ENCODE results near the gene GRIFIN. TPM values are rescaled to one million over a fixed set of nuclear protein-coding genes. Genes with fewer than 3 reads are reported as not detected.

GRIFIN gene
- total RNA-seq, 1 donor from 2014 or later = not detected

- H3K9me3 Mint-ChIP-seq = no peaks in the 10 kb centered on the region
- H3K36me3 Mint-ChIP-seq = no peaks in the 10 kb centered on the region
- H3K27me3 Mint-ChIP-seq (ENCODE audit: low read depth) = no peaks in the 10 kb centered on the region
- no peak for TF ChIP-seq CTCF (IDR thresholded peaks at IDR 0.05; ENCODE audit: unreplicated experiment)
- no peak overlapping the region for H3K4me3 Mint-ChIP-seq
- no peak overlapping the region for H3K27ac Mint-ChIP-seq
- DNase-seq (ENCODE audit: low spot score in 2 of 2, unreplicated experiment in 2 of 2) = no peak
- H3K4me1 Mint-ChIP-seq = peaks cover 9% of the 10 kb centered on the region
Observed at GRCh38 chr7:2510909-2511768, 34.9 kb upstream of the GRIFIN start.

GRCh38 chr7:2510130-2510776 is 34.1 kb upstream of the GRIFIN start:
- no peak for TF ChIP-seq CTCF (IDR thresholded peaks at IDR 0.05; ENCODE audit: unreplicated experiment)
- H3K27ac Mint-ChIP-seq = no peak overlapping the region
- no peaks in the 10 kb centered on the region for H3K36me3 Mint-ChIP-seq
- H3K4me1 Mint-ChIP-seq = peaks cover 9% of the 10 kb centered on the region
- H3K27me3 Mint-ChIP-seq (ENCODE audit: low read depth) = no peaks in the 10 kb centered on the region
- no peak for DNase-seq (ENCODE audit: low spot score in 2 of 2, unreplicated experiment in 2 of 2)
- H3K9me3 Mint-ChIP-seq = no peaks in the 10 kb centered on the region
- H3K4me3 Mint-ChIP-seq = no peak overlapping the region

GRCh38 chr7:2509298-2509906 is 33.2 kb upstream of the GRIFIN start:
- no peak for TF ChIP-seq CTCF (IDR thresholded peaks at IDR 0.05; ENCODE audit: unreplicated experiment)
- DNase-seq (ENCODE audit: low spot score in 2 of 2, unreplicated experiment in 2 of 2) = no peak
- H3K9me3 Mint-ChIP-seq = no peaks in the 10 kb centered on the region
- H3K27ac Mint-ChIP-seq = no peak overlapping the region
- H3K36me3 Mint-ChIP-seq = no peaks in the 10 kb centered on the region
- H3K27me3 Mint-ChIP-seq (ENCODE audit: low read depth) = no peaks in the 10 kb centered on the region
- no peak overlapping the region for H3K4me3 Mint-ChIP-seq
- H3K4me1 Mint-ChIP-seq = peaks cover 9% of the 10 kb centered on the region

- H3K4me3 Mint-ChIP-seq = no peak overlapping the region
- no peaks in the 10 kb centered on the region for H3K36me3 Mint-ChIP-seq
- DNase-seq (ENCODE audit: low spot score in 2 of 2, unreplicated experiment in 2 of 2) = no peak
- H3K4me1 Mint-ChIP-seq = peaks cover 9% of the 10 kb centered on the region
- no peak overlapping the region for H3K27ac Mint-ChIP-seq
- no peak for TF ChIP-seq CTCF (IDR thresholded peaks at IDR 0.05; ENCODE audit: unreplicated experiment)
- H3K27me3 Mint-ChIP-seq (ENCODE audit: low read depth) = no peaks in the 10 kb centered on the region
- no peaks in the 10 kb centered on the region for H3K9me3 Mint-ChIP-seq
Observed at GRCh38 chr7:2508327-2509215, 32.4 kb upstream of the GRIFIN start.

- H3K27me3 Mint-ChIP-seq (ENCODE audit: low read depth) = no peaks in the 10 kb centered on the region
- no peak overlapping the region for H3K4me3 Mint-ChIP-seq
- H3K36me3 Mint-ChIP-seq = no peaks in the 10 kb centered on the region
- no peaks in the 10 kb centered on the region for H3K9me3 Mint-ChIP-seq
- TF ChIP-seq CTCF (IDR thresholded peaks at IDR 0.05; ENCODE audit: unreplicated experiment) = no peak
- DNase-seq (ENCODE audit: low spot score in 2 of 2, unreplicated experiment in 2 of 2) = no peak
- no peak overlapping the region for H3K27ac Mint-ChIP-seq
- H3K4me1 Mint-ChIP-seq = peaks cover 9% of the 10 kb centered on the region
Observed at GRCh38 chr7:2507917-2508306, 31.7 kb upstream of the GRIFIN start.
